ENCODE measurements around the gene SORBS1.

GRCh38 chr10:95437669-95438068, 123.5 kb downstream of the SORBS1 start:
- TF ChIP-seq EZH2phosphoT487 (IDR thresholded peaks at IDR 0.05; ENCODE audit: low read depth, severe bottlenecking, unreplicated experiment) (no peak), CTCF (IDR thresholded peaks at IDR 0.05; ENCODE audit: poor library complexity) (no peak), EZH2 (IDR thresholded peaks at IDR 0.05; ENCODE audit: borderline replicate concordance) (no peak)

Data from hepatocyte (in vitro differentiated cells).